Brain microvascular endothelial cell (primary cell): ENCODE results near the gene PVALB.

Experiments
- DNase-seq: peaks from one replicate; pipeline ENCODE4 v3.0.0-alpha.2; 2020
- H3K27ac ChIP-seq: fragments of 250-450 bp; sonication (Bioruptor Pico); 2 replicates; pipeline ENCODE4 v1.5.1; 2020; ENCODE audit warnings: mild to moderate bottlenecking, moderate library complexity
- H3K27me3 ChIP-seq: fragments of 250-450 bp; sonication (Bioruptor Pico); replicated peaks from 2 replicates; pipeline ENCODE4 v1.5.1; 2020; ENCODE audit warnings: mild to moderate bottlenecking
- H3K36me3 ChIP-seq: fragments of 250-450 bp; sonication (Bioruptor Pico); replicated peaks from 2 replicates; pipeline ENCODE4 v1.5.1; 2020; ENCODE audit warnings: mild to moderate bottlenecking
- H3K4me3 ChIP-seq: 2 replicates; pipeline ENCODE4 v1.5.1; 2011; ENCODE audit warnings: low read depth, mild to moderate bottlenecking, control low read depth, low read length, moderate library complexity
- CTCF ChIP-seq: IDR thresholded peaks from 2 replicates; pipeline ENCODE4 v1.5.1; 2011; ENCODE audit warnings: low read depth, mild to moderate bottlenecking, moderate library complexity, low read length, control low read depth, inconsistent platforms; ENCODE audit errors: missing control alignments
- in situ Hi-C: cut with HindIII; loops from 2 replicates; pipeline ENCODE4 v1.10.0; 2017; ENCODE audit warnings: low sequenced_read_pairs, low pct_ligation_motif_present

Gene PVALB

GRCh38 chr22:36816636-36817524 is at the start of gene PVALB:
TSS of gene PVALB (minus strand) at chr22:36817035. CDS start at chr22:36817005, 30 bp downstream.
- Histone ChIP-seq H3K36me3 (no peaks in the 10 kb centered on the region), H3K27ac (no peak within 1 kb of the TSS), H3K27me3 (peaks cover 59% of the 10 kb centered on the region), H3K4me3 (no peak within 1 kb of the TSS)
- DNase-seq = peak; percentile 2
- in situ Hi-C loops = no loop called here
- no peak for TF ChIP-seq CTCF

- Histone ChIP-seq H3K27me3 (no peaks in the 10 kb centered on the region), H3K4me3 (no peak overlapping the region), H3K36me3 (no peaks in the 10 kb centered on the region), H3K27ac (no peak overlapping the region)
- in situ Hi-C loops = no loop called here
- no peak for DNase-seq
- no peak for TF ChIP-seq CTCF
These were observed 48.5 kb upstream of the PVALB start for GRCh38 chr22:36865346-36865745.

GRCh38 chr22:36864454-36865215 is 47.8 kb upstream of the PVALB start:
- Histone ChIP-seq H3K27ac (no peak overlapping the region), H3K4me3 (no peak overlapping the region), H3K36me3 (no peaks in the 10 kb centered on the region), H3K27me3 (no peaks in the 10 kb centered on the region)
- in situ Hi-C loops = no loop called here
- no peak for TF ChIP-seq CTCF
- no peak for DNase-seq

GRCh38 chr22:36863979-36864378 is 47.1 kb upstream of the PVALB start:
- H3K36me3 ChIP-seq = no peaks in the 10 kb centered on the region
- no peak for TF ChIP-seq CTCF

GRCh38 chr22:36863281-36863680 is 46.4 kb upstream of the PVALB start:
- no peak for DNase-seq
- in situ Hi-C loops = no loop called here

More at GRCh38 chr22:36863979-36864378, 47.1 kb upstream of the PVALB start:
- Histone ChIP-seq H3K4me3 (no peak overlapping the region), H3K27me3 (no peaks in the 10 kb centered on the region), H3K27ac (no peak overlapping the region)
- DNase-seq = no peak
- in situ Hi-C loops = no loop called here

More at GRCh38 chr22:36863281-36863680, 46.4 kb upstream of the PVALB start:
- Histone ChIP-seq H3K4me3 (no peak overlapping the region), H3K27me3 (no peaks in the 10 kb centered on the region), H3K36me3 (no peaks in the 10 kb centered on the region), H3K27ac (no peak overlapping the region)
- no peak for TF ChIP-seq CTCF
